Putamen (tissue), 1 donor: ENCODE results near the gene FXYD4.
A peak's percentile ranks its signal among the peaks of the same experiment; 100 is the strongest.

ENCODE experiments used
- DNase-seq: peaks from one replicate; pipeline ENCODE4 v3.0.0-alpha.2; 2016; ENCODE audit warnings: low spot score

The FXYD4 gene

GRCh38 chr10:43344051-43344450 is 27.4 kb upstream of the FXYD4 start:
- no peak for DNase-seq

DNA sequence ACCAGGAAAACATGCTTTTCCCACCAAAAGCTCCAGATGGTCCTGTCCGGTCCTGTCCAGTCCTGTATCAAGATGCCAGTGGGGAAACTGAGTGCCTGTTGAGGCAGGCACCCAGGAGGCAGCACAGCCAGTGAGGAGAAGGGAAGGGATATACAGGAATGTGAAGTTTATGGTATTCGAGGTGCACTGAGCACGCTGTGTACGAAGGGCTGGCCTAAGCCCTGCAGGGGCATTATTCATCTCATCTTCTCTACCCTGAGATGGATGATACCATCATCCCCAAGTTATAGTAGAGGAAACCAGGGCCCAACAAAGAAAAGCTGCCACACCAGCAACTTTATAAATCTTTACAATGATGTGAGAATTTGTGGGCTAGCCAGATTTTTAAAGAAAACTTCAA is 23.4 kb upstream of the FXYD4 start:
- DNase-seq, result no peak

DNA sequence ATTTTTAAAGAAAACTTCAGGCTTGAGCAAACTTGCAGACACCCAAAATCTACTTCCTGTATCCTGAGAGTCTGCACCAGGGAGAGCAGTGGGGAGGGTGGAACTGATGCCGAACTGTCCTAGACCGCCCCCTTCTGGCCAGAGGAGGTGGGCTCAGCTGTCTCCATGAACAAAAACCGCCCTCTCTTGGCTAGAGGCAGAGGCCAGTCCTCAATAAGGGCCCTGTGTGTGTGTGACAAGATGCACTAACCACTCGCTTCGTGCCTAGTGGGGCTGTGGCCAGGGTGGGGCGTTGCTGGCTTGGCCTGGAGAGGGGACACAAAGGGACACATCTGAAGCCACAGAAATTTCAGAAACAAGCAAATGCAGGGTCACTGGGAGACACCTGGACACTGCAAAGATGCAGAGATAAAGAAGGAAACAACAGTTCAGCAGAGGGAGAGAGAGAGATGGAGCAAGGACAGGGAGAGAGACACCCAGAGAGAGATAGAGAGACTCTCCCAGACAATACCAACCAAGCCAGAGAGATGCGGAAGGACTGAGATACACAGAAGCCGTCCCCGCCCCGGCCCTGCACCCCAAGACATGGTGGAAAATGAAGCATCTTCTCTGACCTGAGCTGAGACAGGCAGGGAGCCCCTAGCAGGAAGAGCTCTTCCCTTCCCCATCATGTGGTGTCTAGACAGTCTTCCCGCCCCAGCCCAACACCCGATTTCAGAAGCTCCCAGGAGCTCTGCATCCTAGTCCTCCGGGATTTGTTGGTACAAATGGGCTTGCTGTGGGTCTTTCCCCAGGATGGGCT is 22.7 kb upstream of the FXYD4 start:
- peak; percentile 97 for DNase-seq

DNA sequence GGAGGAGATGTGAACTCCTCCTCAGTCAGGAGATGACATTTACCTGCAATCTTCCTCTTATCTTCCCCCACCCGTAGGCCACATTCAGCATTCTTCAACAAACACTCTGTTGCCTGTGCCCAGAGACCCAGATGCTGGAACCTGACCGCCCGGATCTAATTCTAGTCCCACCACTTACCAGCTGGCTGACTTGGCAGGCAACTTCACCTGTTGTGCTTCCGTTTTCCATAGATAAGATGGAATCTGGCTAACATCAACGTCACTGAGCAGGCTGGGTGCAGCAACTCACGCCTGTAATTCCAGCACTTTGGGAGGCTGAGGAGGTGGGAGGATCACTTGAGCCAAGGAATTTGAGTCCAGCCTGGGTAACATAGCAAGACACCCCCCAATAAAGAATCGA is 21.3 kb upstream of the FXYD4 start:
- DNase-seq, result no peak

- DNase-seq, result no peak
Observed at GRCh38 chr10:43350686-43351085, 20.8 kb upstream of the FXYD4 start.

GRCh38 chr10:43351301-43351700 is 20.1 kb upstream of the FXYD4 start:
- no peak for DNase-seq

DNA sequence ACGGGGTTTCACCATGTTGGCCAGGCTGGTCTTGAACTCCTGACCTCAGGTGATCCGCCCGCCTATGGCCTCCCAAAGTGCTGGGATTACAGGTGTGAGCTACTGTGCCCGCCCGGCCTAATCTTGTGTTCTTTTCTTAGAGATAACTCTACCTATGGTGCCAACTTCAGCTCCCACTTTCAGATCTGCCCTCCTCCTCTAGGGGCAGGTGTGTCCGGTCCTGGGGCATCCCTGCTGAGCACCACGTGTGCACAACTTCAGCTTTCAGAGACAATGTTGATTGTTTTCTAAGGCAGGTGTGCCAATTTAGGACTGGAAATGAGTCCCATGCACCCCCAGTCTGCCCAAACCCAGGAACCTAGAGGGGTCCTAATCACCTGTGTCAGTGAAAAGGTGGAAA is 18.5 kb upstream of the FXYD4 start:
- DNase-seq, result no peak

DNA sequence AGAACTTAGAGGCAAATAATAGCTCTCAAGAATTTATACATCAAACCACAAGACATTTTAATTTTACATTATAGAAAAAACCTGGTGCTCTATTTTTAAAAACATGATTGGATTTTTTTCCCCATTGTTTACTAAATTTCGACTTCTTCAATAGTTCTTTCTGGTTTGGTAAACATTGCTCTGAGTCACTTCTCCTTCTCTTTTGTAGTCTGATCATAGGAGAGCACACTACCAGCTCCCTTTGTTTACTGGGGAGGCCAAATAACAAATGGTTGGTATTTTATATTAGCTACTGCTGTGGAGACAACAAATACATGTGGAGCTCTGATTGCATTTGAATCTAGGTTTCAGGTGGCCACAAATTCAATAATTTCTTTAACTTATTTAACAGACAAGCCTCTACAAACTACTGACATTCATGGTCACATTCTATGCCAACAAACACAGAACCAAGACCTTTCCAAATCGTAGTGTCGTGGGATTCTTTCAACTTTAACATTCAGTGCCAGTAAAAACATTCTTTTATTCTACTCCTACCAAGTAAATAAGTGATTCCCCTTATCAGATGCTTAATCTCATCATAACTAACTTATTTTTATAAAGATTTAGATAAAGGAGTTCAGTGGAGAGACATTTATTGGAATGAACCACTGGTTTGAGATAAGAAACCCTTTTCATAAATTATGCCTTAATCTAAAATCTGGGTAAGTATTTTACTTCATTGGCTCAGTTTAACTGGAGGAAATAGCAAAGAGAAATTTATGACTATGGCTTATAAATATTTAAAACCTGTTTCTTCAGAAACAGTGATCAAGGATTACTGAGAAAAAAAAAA is 17.7 kb upstream of the FXYD4 start:
- DNase-seq, result no peak

DNA sequence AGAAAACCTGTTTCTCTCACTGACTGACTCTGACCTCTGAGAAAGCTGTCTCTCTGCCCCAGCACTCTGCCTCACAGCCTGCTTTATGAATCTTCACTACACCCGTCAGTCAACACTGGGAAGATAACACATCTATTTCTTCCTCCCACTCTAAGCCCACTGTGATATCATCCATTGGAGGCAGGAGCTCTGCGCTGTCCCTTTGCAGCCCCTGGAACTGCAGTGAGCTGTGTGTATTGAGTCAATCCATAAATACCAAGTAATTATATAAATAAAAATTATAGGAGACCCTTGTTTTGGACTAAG is 17.2 kb upstream of the FXYD4 start:
- DNase-seq, result no peak

- DNase-seq, result no peak
Observed at GRCh38 chr10:43354879-43355380, 16.5 kb upstream of the FXYD4 start.

DNA sequence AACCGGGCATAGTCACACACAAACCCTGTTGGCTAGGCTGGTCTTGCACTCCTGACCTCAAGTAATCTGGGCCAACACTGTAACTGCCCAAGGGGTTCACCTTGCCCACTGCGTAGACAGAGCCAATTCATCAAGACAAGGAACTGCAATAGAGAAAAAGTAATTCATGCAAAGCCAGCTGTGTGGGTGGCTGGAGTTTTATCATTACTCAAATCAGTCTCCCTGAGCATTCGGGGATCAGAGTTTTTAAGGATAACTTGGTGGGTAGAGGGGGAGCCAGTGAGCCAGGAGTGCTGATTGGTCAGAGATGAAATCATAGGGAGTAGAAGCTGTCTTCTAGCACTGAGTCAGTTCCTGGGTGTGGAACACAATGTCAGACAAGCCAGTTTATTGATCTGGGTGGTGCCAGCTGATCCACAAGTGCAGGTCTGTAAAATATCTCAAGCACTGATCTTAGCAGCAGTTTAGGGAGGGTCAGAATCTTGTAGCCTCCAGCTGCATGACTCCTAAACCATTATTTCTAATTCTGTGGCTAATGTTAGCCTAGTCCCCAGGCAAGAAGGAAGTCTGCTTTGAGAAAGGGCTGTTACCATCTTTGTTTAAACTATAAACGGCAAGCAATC is 15.6 kb upstream of the FXYD4 start:
- peak; percentile 73 for DNase-seq

DNA sequence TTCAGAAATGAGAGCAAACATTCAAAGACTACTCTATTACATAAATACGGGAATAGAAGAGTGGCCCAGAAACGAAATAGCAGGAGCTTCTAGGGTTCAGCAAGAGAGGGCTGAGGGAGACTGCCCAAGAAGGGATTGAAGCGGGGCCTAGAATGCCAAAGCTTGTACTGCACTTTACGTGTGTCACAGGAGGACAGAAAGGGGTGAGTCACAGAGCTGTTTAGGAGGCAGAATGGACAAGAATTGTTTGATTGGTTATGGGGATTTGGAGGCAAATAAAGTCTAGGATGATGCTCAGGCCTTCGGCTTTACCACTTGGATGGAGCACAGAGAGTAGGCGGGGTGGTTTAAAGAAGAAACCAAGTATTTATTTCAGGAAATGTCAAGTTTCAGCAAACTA is 11.3 kb upstream of the FXYD4 start:
- no peak for DNase-seq

GRCh38 chr10:43361547-43362190 is 9.8 kb upstream of the FXYD4 start:
- DNase-seq, result no peak

DNA sequence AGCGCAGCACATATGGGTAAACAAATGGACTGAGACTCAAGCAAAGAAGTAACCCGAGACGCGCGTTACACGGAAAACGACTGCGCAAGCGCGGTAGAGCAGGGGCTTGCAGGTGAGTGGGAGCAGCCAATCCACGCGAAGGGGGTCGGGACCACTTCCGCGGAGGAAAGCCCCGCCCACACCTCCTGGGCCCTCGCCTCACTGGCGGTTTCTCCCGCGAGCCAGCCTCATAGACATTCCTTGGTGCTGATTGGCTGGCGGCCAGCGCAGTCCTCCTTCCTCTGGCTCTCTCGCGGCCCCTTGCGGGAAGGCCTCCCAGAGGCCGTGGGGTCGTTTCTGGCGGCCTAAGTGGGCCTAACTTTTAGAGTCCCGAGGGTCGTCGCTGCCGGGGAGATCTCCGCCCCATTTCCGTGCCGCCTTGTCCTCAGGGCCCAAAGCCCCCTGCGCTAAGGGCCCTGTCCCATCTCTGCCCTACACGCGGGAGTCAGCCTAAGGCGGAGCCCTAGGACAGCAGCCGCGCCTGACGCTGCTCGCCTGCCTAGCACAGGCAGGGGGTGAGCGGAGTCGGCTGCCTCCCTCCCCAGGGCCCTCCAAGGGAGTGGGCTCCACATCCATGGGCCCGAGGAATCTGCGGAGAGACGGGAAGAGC is 9.1 kb upstream of the FXYD4 start:
- DNase-seq, result peak; percentile 93

DNA sequence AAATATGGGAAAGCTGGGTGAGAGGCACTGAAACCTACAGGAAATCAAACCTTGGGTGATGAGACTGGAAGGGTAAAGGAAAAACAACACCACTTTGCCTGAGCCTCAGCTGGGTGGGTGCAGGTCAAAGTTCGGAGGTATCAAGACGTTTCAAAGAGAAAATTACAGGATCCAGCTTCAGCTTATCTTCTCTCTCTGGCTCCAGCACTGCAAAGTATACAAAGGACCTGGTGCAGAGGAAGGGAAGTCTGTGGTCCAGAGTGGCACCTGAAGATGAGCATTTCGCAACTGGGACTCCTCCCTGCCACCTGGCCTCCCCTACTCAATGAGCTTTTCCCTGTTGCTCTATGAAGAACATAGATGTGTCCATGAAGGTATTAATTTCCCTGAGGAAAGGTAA is 6.4 kb upstream of the FXYD4 start:
- DNase-seq, result no peak

GRCh38 chr10:43369921-43370320 is 1.5 kb upstream of the FXYD4 start:
- no peak for DNase-seq

DNA sequence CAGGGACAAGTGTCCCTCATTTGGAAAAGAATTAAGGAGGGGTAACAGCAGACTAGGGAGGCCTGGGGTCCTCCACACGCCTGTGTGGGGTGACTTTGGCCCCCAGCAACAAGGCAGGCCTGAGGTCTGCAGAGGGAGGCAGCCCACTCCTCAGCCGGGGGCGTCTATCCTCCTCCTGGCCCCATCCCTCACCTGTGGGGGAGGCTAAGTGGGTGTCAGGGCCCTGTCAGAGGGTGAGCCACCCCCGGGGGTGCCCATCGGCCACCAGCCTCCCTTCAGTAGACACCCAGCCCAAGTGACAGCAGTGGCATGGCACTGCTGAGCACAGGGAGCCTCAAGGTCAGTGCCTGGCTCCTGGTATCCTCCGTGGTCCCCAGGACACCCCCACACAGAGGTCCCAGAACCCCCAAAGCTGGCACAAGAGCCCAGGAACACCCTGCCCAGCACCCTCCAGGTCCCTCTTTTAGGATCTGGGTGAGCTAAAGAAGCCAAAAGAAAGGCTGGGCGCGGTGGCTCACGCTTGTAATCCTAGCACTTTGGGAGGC is 693 bp upstream of the FXYD4 start:
- no peak for DNase-seq

DNA sequence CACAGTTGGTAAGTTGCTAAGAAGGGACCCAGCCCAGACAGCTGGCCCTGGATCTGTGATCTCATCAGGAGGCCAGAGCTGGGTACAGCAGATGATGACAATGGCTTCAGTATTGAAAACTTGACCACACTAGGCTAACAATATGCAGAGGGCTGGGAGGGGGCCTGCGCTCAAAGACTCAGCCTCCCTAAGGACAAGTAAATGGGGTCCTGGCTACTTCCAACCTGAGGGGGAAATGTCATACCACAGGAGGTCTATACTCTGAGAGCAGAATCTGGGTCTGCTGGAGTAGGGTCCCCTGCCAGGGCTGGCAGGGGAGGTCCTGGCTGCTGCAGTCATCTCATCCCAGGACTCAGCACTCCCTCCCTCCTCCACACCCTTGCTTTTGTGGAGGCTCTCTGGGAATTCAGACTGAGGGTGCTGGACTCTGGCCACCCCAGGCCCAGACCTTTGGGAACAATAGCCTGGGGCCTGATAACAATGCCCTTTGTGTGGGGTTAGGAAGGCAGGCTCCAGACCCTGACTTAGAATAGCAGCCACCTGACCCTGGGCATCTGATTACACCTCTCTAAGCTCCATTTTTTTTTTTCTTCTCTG is 1.4 kb downstream of the FXYD4 start:
- peak; percentile 96 for DNase-seq

DNA sequence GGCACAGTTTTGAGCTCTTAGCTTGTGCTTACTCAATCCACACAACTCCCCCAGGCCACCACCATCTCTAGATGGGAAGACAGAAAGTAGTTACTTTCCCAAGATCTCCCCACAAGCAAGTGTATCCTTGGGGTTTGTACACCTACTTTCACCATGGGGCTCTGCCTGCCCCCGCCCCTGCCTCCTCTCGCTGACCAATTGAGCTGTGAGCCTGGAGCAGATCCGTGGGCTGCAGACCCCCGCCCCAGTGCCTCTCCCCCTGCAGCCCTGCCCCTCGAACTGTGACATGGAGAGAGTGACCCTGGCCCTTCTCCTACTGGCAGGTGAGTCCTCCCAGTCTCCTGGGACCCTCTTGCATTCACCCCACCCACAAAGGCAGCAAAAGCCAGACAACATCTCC is 2.0 kb downstream of the FXYD4 start:
- DNase-seq, result no peak

DNA sequence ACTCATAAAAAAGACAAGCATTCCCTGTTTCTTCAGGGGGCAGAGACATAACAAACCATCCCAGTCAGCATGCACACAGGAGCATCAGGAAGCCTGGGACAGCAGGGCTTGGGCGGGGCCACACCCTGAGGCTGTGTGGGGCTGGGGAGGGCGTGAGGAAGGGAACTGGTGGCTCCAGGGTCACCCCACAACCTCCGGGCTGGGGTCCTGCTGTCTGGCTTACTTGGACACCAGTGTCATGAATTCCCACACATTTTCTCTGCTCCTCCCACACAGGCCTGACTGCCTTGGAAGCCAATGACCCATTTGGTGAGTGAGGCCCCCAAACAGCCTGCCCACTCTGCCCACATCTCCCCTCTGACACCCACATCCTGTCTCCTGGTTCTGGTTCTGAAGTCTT is 2.8 kb downstream of the FXYD4 start:
- no peak for DNase-seq

GRCh38 chr10:43375401-43376020 is 4.1 kb downstream of the FXYD4 start:
- DNase-seq, result no peak
